Left lobe of liver (tissue), 2 donors: ENCODE measurements around the gene TCP11. TPM values are rescaled to one million over a fixed set of nuclear protein-coding genes. Genes with fewer than 3 reads are reported as not detected.

Experiments used
- ATAC-seq: fragments of 200-7000 bp; cut with Tn5 transposase; one replicate; pipeline ENCODE4 v1.9.1; 2020; ENCODE audit warnings: mild to moderate bottlenecking, moderate library complexity
- DNase-seq: peaks from one replicate; pipeline ENCODE4 v3.0.0-alpha.2; 2020; ENCODE audit warnings: low spot score
- total RNA-seq: library from RNA; stranded (reverse); gene quantifications from one replicate; pipeline ENCODE4 v1.2.1, GENCODE V29; 2021
- donor health status: DM: no; HTN: no; CAD: no; lungs with moderate emphysema.
- donor health status: DM: no; HTN: yes; CAD: no.

The TCP11 gene
- total RNA-seq, 1 donor from 2014 or later, result not detected

GRCh38 chr6:35068644-35069043 is 72.5 kb downstream of the TCP11 start:
- ATAC-seq, result no peak
- no peak for DNase-seq

- no peak for DNase-seq
These were observed 72.9 kb downstream of the TCP11 start for GRCh38 chr6:35068206-35068605.

More at GRCh38 chr6:35068206-35068605, 72.9 kb downstream of the TCP11 start:
- no peak for ATAC-seq

Other genes starting within 250 kb of the TCP11 start
- 0.03 TPM for gene SCUBE3, start 72.6 kb upstream of the TCP11 start, total RNA-seq
- 20.1 TPM for gene ZNF76, start 118.4 kb upstream of the TCP11 start, total RNA-seq
- 1.5 TPM for gene DEF6, start 156.5 kb upstream of the TCP11 start, total RNA-seq
- gene PPARD, start 201.2 kb upstream of the TCP11 start, total RNA-seq, result 10.8 TPM